A172 (cell line): ENCODE measurements around the gene FSIP1. TPM values are rescaled to one million over a fixed set of nuclear protein-coding genes. Genes with fewer than 3 reads are reported as not detected.

Experiments
- DNase-seq: peaks from one replicate; pipeline ENCODE4 v3.0.0-alpha.2; 2015; ENCODE audit warnings: low spot score
- total RNA-seq: library from RNA; depleted of rRNA; stranded (reverse); fragments of >200 nt; shearing (Covaris generic); gene quantifications from 2 replicates; pipeline ENCODE4 v1.2.3, GENCODE V29; 2014

FSIP1 gene
- total RNA-seq, 1 experiment from 2014 or later = 0.41 TPM

DNA sequence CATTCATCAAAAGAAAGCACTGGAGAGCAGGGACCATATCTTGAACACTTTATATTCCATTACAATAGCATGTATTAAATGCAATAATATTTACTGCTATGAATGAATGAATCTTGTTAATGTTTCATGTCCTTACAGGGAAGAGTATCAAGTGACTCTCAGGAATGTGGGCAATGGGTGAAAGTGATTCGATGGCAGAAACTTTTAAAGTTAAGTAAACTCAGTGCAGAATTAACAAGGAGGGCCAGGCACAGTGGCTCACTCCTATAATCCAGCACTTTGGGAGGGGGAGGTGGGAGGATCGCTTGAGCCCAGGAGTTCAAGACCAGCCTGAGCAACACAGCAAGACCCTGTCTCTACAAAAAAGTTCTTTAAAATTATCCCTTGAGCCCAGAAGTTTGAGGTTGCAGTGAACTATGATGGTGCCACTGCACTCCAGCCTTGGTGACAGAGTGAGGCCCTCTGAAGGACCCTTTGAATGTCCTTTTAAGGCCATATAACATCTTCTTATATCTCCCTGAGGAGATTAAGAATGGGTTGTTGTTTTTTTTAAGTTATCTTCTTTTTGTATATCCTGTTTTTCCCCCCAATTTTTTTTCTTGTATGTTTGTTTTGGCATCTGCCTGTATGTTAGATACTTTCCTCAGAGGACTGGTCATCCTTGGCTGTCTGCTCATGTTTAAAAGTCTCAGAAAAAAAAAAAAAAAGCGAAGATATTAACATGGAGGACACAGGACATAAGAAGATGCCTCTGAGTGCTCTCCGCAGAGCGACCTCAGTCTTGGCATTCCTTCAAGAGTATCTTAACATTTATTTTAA, 9.6 kb upstream of the FSIP1 start:
- DNase-seq = no peak

- DNase-seq = no peak
These were observed 7.1 kb upstream of the FSIP1 start for GRCh38 chr15:39789736-39790135.

- DNase-seq = no peak
These were observed 6.3 kb upstream of the FSIP1 start for GRCh38 chr15:39788800-39789565.

- peak; percentile 6 for DNase-seq
These were observed 5.5 kb upstream of the FSIP1 start for GRCh38 chr15:39788108-39788507.

GRCh38 chr15:39787479-39787878, 4.8 kb upstream of the FSIP1 start:
- no peak for DNase-seq

- DNase-seq = peak; percentile 47
These were observed 3.9 kb upstream of the FSIP1 start for GRCh38 chr15:39786447-39787056.

GRCh38 chr15:39785841-39786240, 3.2 kb upstream of the FSIP1 start:
- no peak for DNase-seq

DNA sequence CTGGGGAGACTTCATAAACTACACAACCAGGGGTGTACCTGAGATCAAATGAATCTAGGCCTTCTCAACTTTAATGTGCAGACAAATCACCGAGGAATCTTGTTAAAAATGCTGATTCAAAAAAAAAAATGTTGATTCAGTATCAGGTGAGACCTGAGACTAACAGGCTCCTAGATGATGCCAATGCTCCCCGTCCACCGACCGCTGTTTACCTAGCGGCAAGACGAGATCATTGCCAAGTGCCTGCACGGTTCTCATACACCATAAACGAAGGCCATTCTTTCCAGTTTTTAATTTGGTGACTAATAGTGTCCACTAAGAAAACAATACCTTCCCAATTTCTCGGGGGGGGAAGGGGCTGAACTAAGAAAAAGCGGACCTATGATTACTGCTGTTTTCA, 2.5 kb upstream of the FSIP1 start:
- no peak for DNase-seq

DNA sequence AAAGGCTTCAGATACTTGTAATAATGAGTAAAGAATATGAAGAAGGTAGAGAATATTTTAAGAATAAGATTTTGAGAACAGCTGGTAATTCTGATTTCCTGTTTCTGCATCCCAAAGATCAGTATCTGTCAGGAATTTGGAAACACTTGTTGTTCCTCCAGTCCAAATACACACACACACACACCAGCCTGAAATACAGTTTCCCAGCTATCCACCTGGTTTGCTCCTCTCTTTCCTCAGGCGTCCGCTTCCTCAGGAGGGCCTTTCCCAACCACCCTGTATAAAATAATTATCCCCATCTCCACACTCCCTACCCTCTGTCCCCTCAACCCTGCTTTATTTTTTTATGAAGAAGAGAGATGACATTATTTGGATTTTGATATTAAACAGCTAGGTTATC, 2.0 kb upstream of the FSIP1 start:
- no peak for DNase-seq

DNA sequence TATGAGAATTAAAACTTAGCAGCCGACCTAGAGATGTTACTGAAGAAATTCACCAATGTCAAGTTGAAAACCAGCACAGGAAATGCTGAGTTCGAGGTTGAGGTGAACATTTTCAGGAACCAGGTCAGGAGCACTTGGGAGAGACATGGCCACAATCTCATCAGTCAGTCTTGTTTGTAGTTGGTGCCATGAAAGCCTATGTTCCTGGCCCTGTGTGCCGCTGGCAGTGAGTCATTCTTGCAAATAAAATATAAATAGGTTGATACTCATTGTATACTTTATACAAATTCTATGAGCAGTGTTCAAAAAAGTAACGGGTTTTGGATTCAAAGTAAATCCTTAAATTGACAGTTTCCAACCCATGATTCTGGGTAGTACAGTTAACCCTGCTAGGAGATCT, 1.5 kb upstream of the FSIP1 start:
- peak; percentile 4 for DNase-seq

DNA sequence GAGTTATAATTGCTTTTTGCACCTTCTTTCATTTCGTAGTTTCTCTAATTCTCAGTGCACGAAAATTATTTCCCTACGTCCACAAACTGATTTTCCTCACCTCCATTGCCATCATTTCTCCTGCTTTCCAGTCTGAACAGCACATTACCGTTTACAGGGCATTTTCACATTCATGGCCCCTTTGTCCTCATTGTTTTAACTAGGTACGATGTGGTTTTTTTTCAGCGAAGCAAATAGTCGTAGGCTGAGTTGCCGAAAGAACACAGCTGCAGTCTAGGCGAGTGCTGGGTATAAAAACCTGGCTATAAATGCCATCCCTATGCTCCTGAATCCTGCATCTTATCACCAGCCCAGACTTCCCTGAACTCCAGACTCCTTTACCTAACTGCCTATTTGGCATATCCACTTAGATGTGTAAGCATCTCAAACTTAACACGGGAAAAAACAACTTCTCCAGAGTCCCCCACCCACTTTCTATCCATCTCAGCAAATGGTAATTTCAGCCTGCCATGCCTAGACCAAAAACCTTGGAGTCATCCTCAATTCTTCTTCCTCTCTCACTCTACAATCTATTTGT, 691 bp upstream of the FSIP1 start:
- no peak for DNase-seq

DNA sequence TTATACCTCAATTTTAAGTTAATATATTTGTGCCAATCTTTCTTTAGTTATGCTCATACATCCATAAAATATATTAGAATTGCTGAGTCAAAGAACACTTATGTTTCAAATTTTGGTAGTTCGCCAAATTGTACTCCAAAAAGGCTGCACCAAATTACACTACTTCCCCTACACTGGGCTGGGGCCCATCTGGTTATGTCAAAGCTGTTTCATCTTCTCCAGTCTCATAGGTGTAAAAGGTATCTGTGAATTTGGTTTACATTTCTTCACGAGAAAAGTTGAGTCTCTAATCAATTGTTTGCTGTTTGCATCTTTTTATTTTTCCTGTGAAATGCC, 706 bp downstream of the FSIP1 start:
- DNase-seq = no peak

DNA sequence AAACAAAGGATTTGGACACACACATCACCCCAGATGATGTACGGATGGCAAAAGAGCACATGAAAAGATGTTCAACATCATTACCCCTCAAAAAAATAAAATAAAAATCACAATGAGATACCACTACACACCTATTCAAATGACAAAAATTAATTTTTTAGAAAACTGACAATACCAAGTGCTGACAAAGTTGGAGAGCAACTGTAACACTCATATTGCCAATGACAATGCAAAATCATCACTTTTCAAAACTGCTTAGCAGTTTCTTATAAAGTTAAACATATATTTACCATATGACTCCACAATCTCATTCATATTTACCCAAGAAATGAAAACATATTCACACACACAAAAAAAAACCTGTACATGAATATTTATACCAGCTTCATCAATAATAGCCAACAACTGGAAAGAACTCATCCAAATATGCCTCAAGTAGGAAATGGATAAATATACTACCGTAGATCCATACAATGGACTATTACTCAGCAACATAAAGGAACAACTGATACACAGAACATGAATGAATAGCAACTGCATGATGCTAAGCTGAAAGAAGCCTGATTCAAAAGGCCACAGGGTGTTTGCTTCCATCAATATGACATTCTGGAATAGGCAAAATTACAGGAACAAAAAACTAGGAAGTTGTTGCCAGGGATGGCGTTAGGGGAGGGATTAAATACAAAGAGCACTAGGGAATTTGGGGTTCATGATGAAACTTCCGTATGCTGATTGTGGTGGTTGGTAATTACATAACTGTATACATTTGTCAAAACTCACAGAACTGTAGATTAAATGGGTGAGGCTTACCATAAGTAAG, 1.3 kb downstream of the FSIP1 start:
- DNase-seq = no peak

GRCh38 chr15:39778021-39778420, 4.6 kb downstream of the FSIP1 start:
- DNase-seq = no peak

DNA sequence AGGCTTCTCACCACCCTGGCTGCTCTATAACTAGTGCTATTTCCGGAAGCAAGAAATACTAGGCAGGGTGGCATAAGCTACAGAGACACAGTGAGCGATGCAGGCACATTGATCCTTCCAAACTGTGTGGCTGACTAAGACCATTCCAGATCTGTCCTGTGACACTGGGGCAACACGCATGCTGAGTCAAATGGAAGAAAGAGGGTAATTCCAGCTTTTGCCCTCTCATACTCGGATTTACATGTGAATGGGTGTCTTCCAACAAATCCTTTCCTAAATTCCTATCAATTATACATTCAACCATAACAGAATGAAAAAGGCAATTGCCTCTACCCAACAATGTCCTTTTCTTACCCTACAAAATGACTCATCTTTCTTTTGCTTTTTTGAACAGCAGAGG, 5.1 kb downstream of the FSIP1 start:
- no peak for DNase-seq

DNA sequence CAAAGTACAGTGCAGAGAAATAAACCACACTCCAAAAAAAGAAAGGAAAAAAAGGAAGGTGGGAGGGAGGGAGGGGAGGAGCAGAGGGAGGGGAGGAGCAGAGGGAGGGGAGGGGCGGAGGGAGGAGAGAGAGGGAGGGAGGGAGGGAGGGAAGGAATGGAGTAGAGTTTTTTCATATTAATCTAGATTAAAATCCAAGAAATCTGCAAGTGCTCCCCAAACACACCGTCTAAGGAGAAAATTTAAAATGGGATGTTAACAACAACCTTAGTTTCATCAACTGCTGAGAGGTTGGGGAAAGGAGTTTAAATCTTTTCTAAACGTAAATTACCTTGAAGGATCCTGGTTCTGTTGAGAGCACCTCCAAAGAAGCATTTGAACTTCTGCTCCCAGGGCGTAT, 6.6 kb downstream of the FSIP1 start:
- no peak for DNase-seq

- no peak for DNase-seq
These were observed 7.9 kb downstream of the FSIP1 start for GRCh38 chr15:39774688-39775267.

GRCh38 chr15:39770748-39771689, 11.6 kb downstream of the FSIP1 start:
- DNase-seq = peak; percentile 27

DNA sequence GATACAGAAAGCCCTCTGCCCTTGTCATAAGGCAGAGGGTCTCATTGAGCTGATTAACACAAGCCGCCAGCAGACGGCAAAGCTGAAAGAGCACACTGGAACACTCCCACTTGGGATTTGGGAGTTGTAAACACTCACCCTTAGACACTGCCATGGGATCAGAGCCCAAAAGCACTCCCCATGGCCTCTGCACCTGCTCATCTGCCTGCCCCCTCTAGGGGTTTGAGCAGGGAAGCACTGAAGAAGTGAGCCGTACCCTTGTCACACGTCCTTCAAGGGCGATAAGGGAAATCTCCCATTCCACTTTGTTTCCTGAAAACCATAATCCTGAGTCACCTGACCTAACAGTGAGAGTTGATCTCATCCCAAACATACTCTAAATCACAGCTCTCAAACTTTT, 14.7 kb downstream of the FSIP1 start:
- no peak for DNase-seq

GRCh38 chr15:39761006-39761405, 21.6 kb downstream of the FSIP1 start:
- no peak for DNase-seq
